Lung (tissue), 12 donors: ENCODE measurements around the gene DPH1. TPM values are rescaled to one million over a fixed set of nuclear protein-coding genes. Genes with fewer than 3 reads are reported as not detected.

Experiments used
- ATAC-seq: fragments of 200-7000 bp; cut with Tn5 transposase; one replicate; pipeline ENCODE4 v1.9.1; 2020; ENCODE audit warnings: moderate number of reproducible peaks; ENCODE audit not compliant: insufficient read depth, low FRiP score
- DNase-seq, 3 donors: peaks; one replicate each; pipeline ENCODE4 v3.0.0-alpha.2; 2013 to 2017
- H3K27ac ChIP-seq, 2 donors: one replicate each; pipeline ENCODE4 v1.5.1; 2013; ENCODE audit warnings: mild to moderate bottlenecking in 2 of 2, moderate library complexity in 2 of 2, control low read depth in 1 of 2, inconsistent platforms in 1 of 2, low read depth in 1 of 2, low read length in 1 of 2
- H3K27me3 ChIP-seq, 3 donors: one replicate each; pipeline ENCODE4 v1.5.1; 2013; ENCODE audit warnings: low read length in 2 of 3; ENCODE audit not compliant: control insufficient read depth in 3 of 3, insufficient read depth in 3 of 3
- H3K36me3 ChIP-seq, 4 donors: one replicate each; pipeline ENCODE4 v1.5.1; 2013; ENCODE audit warnings: low read length in 4 of 4, mild to moderate bottlenecking in 1 of 4, moderate library complexity in 1 of 4; ENCODE audit not compliant: control insufficient read depth in 4 of 4, insufficient read depth in 4 of 4
- H3K4me1 ChIP-seq, 5 donors: one replicate each; pipeline ENCODE4 v1.5.1; 2013; ENCODE audit warnings: low read length in 5 of 5, mild to moderate bottlenecking in 2 of 5, moderate library complexity in 1 of 5; ENCODE audit not compliant: control insufficient read depth in 5 of 5, insufficient read depth in 5 of 5
- H3K4me3 ChIP-seq: one replicate; pipeline ENCODE4 v1.5.1; 2013; ENCODE audit warnings: mild to moderate bottlenecking, control low read depth, moderate library complexity
- H3K9ac ChIP-seq, 2 donors: one replicate each; pipeline ENCODE4 v1.5.1; 2013; ENCODE audit warnings: low read length in 2 of 2, control low read depth in 1 of 2; ENCODE audit not compliant: insufficient read depth in 1 of 2
- H3K9me3 ChIP-seq, 4 donors: one replicate each; pipeline ENCODE4 v1.5.1; 2013; ENCODE audit warnings: low read length in 3 of 4, mild to moderate bottlenecking in 1 of 4, moderate library complexity in 1 of 4; ENCODE audit not compliant: control insufficient read depth in 4 of 4, insufficient read depth in 3 of 4
- CTCF ChIP-seq: IDR thresholded peaks from 2 replicates; pipeline ENCODE4 v1.5.1; 2012; ENCODE audit warnings: mild to moderate bottlenecking; ENCODE audit errors: control extremely low read depth, extremely low read depth
- WGBS, 2 donors: extraction: QIAGEN DNeasy Blood & Tissue Kit; methylation state at CpG; one replicate each; pipeline ENCODE4 v1.1.7; 2013; 5-methylcytosine and 5-hydroxymethylcytosine counted together
- polyA plus RNA-seq, 2 donors: library from polyadenylated mRNA; stranded (reverse); fragments of 200-250 nt; gene quantifications; one replicate each; pipeline ENCODE4 v1.2.1, GENCODE V29; 2013
- total RNA-seq, 2 donors: library from RNA; depleted of rRNA in 1 of 2; stranded (reverse); fragments of >200 nt in 1 of 2; gene quantifications; one replicate each; pipeline ENCODE4 v1.2.1, GENCODE V29; 2014 to 2021
- donor health status: control.
- donor health status: control.
- donor health status: Bipolar disorder and iron deficiency.
- donor health status: healthy.
- donor health status: DM: yes; HTN: yes; CAD: no.

Gene DPH1
- total and polyA plus RNA-seq, 4 donors = 21.1 to 37.8 (median 27.2) TPM

GRCh38 chr17:1985093-1985492 is 44.9 kb upstream of the DPH1 start:
- Histone ChIP-seq H3K9me3 (no peaks in the 10 kb centered on the region), H3K9ac (no peak overlapping the region), H3K27ac (no peak overlapping the region), H3K4me1 (no peaks in the 10 kb centered on the region), H3K4me3 (no peak overlapping the region), H3K27me3 (peaks cover 0 to 3% (median 2%) of the 10 kb centered on the region in 3 donors), H3K36me3 (no peaks in the 10 kb centered on the region)
- no peak for TF ChIP-seq CTCF
- DNase-seq (no peak), ATAC-seq (no peak)
- WGBS, 2 donors = 95 to 99% methylated on average over 4 of the region's 4 CpGs

DNA sequence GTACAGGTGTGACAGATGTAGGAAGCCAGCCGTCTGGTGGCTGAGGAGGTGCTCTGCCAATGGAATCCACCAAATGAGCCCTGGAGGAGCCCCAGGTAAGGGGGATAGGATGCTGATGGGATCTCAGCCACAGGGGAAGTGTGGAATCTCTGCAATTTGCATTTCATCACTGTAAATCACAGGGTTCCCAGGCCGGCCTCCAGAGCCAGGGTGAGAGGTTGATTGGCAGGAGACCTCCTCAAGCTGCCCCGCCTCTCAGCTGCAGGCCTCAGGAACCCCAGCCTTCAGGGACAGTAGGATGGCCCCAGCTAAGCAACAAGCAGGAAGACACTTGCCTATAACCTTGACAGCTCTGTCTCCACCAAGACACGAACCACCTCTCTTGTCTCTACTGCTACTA is 44.3 kb upstream of the DPH1 start:
- Histone ChIP-seq H3K4me3 (no peak overlapping the region), H3K9me3 (no peaks in the 10 kb centered on the region), H3K27ac (no peak overlapping the region), H3K9ac (no peak overlapping the region), H3K27me3 (peaks cover 0 to 3% (median 2%) of the 10 kb centered on the region in 3 donors), H3K4me1 (no peaks in the 10 kb centered on the region), H3K36me3 (no peaks in the 10 kb centered on the region)
- ATAC-seq = no peak
- 84 to 85% methylated on average over 4 of the region's 4 CpGs for WGBS, 2 donors
- DNase-seq = no peak
- TF ChIP-seq CTCF = no peak

DNA sequence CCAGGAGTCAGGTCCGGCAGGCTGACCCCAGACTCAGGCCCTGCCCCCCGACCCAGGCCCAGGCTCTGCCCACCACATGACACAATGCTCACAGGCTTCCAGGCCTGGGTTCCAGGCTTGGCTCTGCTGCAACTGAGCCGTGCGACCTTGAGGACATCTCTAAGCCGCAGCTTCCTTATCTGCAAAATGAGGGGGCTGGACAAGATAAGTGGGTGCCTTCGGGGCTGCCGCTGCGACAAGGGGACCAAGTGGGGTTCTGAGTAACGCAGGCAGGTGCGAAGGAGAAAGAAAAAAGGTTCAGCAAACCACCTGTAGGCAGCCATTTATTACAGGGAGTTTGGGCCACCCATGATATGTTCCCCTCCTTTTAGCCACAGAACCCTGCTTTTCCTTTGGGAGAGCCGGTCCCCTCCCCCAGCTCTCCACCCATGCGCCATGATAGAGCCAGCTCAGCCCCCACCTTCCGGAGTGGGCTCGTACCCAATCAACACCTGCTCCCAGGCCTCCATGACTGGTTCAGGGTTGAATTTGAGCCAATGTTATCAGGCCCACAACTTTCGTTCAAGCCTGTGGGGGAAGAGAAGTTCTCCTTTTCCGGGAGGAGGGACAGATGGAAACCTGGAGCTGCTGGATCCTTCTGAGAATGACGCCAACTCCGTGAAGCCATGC is 43.0 kb upstream of the DPH1 start:
- no peak for TF ChIP-seq CTCF
- WGBS, 2 donors = 89 to 95% methylated on average over 18 of the region's 18 CpGs
- ATAC-seq = no peak
- Histone ChIP-seq H3K4me1 (no peaks in the 10 kb centered on the region), H3K27ac (no peak overlapping the region), H3K9ac (no peak overlapping the region), H3K36me3 (no peaks in the 10 kb centered on the region), H3K9me3 (no peaks in the 10 kb centered on the region), H3K4me3 (no peak overlapping the region), H3K27me3 (peaks cover 0 to 2% (median 0%) of the 10 kb centered on the region in 3 donors)
- DNase-seq = no peak

DNA sequence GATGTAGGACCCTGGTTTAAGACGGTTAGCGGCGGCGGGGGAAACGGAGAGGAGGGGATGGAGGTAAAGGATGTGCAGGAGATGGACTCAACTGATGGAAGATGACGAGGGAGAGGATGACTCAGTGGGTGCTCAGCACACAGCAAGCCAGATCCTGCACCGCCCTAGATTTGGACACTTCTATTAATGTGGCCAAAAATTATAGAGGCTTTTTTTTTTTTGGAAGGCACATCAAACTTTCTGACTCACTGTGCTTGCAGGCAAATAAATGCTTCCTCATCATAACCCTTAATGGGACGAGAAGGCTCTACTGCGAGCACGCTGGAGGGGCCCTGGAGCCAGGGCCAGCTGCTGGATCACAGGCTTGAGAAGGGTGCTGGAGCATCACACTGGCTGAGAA is 40.8 kb upstream of the DPH1 start:
- Histone ChIP-seq H3K4me3 (no peak overlapping the region), H3K36me3 (no peaks in the 10 kb centered on the region), H3K9me3 (no peaks in the 10 kb centered on the region), H3K27ac (no peak overlapping the region), H3K9ac (no peak overlapping the region), H3K4me1 (no peaks in the 10 kb centered on the region), H3K27me3 (no peaks in the 10 kb centered on the region)
- WGBS, 2 donors = 84 to 92% methylated on average over 10 of the region's 10 CpGs
- peak; percentile 73 for ATAC-seq
- DNase-seq = no peak
- TF ChIP-seq CTCF = no peak
